Stomach (tissue), 9 donors: Measurements from ENCODE around the gene PPP1R2. TPM values are rescaled to one million over a fixed set of nuclear protein-coding genes. Genes with fewer than 3 reads are reported as not detected.
"Not testable (repeated sequence)": the region's sequence is repeated elsewhere in the genome, so short reads cannot be mapped to it uniquely, and the experiment has no call there.

Experiments
- DNase-seq, 2 donors: peaks; one replicate each; pipeline versions ENCODE4 v3.0.0 to v3.0.0-alpha.2; 2013 to 2019
- H3K27ac ChIP-seq, 5 donors: fragments of 200-600 bp in 4 of 5; sonication (generic) in 4 of 5; one replicate each; pipeline ENCODE4 v1.5.1; 2013 to 2019; ENCODE audit warnings: mild to moderate bottlenecking in 1 of 5, moderate library complexity in 1 of 5
- H3K27me3 ChIP-seq, 3 donors: fragments of 200-600 bp; sonication (generic); one replicate each; pipeline ENCODE4 v1.5.1; 2017 to 2019; ENCODE audit warnings: mixed run types in 1 of 3
- H3K36me3 ChIP-seq, 4 donors: fragments of 200-600 bp; sonication (generic); 1 replicate in 3 of 4; 2 replicates in 1 of 4; pipeline ENCODE4 v1.5.1; 2016 to 2019
- H3K4me1 ChIP-seq, 4 donors: fragments of 200-600 bp; sonication (generic); one replicate each; pipeline ENCODE4 v1.5.1; 2016 to 2019
- H3K4me3 ChIP-seq, 4 donors: fragments of 200-600 bp; sonication (generic) in 3 of 4; one replicate each; pipeline ENCODE4 v1.5.1; 2016 to 2019; ENCODE audit warnings: mild to moderate bottlenecking in 1 of 4
- H3K9me3 ChIP-seq, 4 donors: fragments of 200-600 bp; sonication (generic); one replicate each; pipeline ENCODE4 v1.5.1; 2016 to 2019
- EP300 ChIP-seq: sonication (generic); formaldehyde crosslinking; IDR thresholded peaks from one replicate; pipeline ENCODE4 v1.6.1; 2017; ENCODE audit warnings: antibody characterized with exemption
- POLR2A ChIP-seq, 4 donors: fragments of 450-650 bp; IDR thresholded peaks; one replicate each; pipeline ENCODE4 v1.6.1; 2016; ENCODE audit warnings: antibody characterized with exemption in 4 of 4, control low read depth in 2 of 4, mild to moderate bottlenecking in 1 of 4, moderate library complexity in 1 of 4
- POLR2AphosphoS5 ChIP-seq, 3 donors: sonication (generic); formaldehyde crosslinking; IDR thresholded peaks; one replicate each; pipeline ENCODE4 v1.6.1; 2016; ENCODE audit warnings: antibody characterized with exemption in 3 of 3
- WGBS, 5 donors: extraction: QIAGEN DNeasy Blood & Tissue Kit in 3 of 5; methylation state at CpG; one replicate each; pipeline versions ENCODE4 v1.1.5 to v1.1.7; 2013 to 2018; 5-methylcytosine and 5-hydroxymethylcytosine counted together
- intact Hi-C: fragments of 100-400 bp; cut with DNase I; formaldehyde crosslinking; loops from one replicate; pipeline ENCODE4 v1.15.1; 2023; ENCODE audit warnings: low total_unique reads
- polyA plus RNA-seq, 3 donors: library from polyadenylated mRNA; stranded (reverse); fragments of 200-250 nt; gene quantifications; one replicate each; pipeline ENCODE4 v1.2.3, GENCODE V29; 2013
- total RNA-seq, 5 donors: library from RNA; depleted of rRNA; stranded (reverse); fragments of >200 nt; gene quantifications; one replicate each; pipeline versions ENCODE4 v1.1.0 to v1.2.3, GENCODE V29; 2014 to 2016
- TF ChIP-seq, protein P1 (sequence below), 7 experiments: fragments of 450-650 bp in 4 of 7; fragments of 200-600 bp in 3 of 7; sonication (generic) in 3 of 7; IDR thresholded peaks; one replicate each; pipeline ENCODE4 v1.5.1; 2016 to 2019; ENCODE audit warnings: antibody characterized with exemption in 7 of 7, control low read depth in 2 of 7, mild to moderate bottlenecking in 1 of 7
- donor health status: healthy with polysubstance abuse.
- donor health status: Bipolar disorder and iron deficiency.
- donor health status: healthy.

Gene PPP1R2
- total and polyA plus RNA-seq, 8 donors, result 21.4 to 102 (median 42.9) TPM

DNA sequence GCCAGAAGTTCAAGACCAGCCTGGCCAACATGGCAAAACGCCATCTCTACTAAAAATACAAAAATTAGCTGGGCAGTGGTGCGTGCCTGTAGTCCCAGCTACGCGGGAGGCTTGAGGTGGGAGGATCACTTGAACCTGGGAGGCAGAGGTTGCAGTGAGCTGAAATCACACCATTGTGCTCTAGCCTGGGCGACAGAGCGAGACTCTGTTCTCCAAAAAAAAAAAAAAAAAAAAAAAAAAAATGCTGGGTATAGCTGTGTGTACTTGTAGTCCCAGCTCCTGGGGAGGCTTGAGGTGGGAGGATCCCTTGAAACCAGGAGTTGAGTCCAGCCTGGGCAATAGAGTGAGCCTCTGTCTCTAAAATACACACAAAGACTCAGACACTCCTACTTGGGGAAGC lies 32.0 kb downstream of the PPP1R2 start:
- Histone ChIP-seq H3K9me3 (no peaks in the 10 kb centered on the region), H3K4me3 (no peak overlapping the region), H3K36me3 (peaks cover 0 to 55% (median 38%) of the 10 kb centered on the region in 4 donors), H3K27ac (no peak overlapping the region), H3K4me1 (peaks cover 0 to 7% (median 2%) of the 10 kb centered on the region in 4 donors), H3K27me3 (no peaks in the 10 kb centered on the region)
- intact Hi-C loops, result no loop called here
- no peak for DNase-seq
- 89 to 100% (median 98%) methylated on average over 6 of the region's 6 CpGs for WGBS, 5 donors
- TF ChIP-seq, protein P1, sequence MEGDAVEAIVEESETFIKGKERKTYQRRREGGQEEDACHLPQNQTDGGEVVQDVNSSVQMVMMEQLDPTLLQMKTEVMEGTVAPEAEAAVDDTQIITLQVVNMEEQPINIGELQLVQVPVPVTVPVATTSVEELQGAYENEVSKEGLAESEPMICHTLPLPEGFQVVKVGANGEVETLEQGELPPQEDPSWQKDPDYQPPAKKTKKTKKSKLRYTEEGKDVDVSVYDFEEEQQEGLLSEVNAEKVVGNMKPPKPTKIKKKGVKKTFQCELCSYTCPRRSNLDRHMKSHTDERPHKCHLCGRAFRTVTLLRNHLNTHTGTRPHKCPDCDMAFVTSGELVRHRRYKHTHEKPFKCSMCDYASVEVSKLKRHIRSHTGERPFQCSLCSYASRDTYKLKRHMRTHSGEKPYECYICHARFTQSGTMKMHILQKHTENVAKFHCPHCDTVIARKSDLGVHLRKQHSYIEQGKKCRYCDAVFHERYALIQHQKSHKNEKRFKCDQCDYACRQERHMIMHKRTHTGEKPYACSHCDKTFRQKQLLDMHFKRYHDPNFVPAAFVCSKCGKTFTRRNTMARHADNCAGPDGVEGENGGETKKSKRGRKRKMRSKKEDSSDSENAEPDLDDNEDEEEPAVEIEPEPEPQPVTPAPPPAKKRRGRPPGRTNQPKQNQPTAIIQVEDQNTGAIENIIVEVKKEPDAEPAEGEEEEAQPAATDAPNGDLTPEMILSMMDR (IDR thresholded peaks at IDR 0.05), result no peak
- no peak for TF ChIP-seq EP300
- TF ChIP-seq POLR2AphosphoS5 (IDR thresholded peaks at IDR 0.05), result no peak
- no peak for TF ChIP-seq POLR2A (IDR thresholded peaks at IDR 0.05)

DNA sequence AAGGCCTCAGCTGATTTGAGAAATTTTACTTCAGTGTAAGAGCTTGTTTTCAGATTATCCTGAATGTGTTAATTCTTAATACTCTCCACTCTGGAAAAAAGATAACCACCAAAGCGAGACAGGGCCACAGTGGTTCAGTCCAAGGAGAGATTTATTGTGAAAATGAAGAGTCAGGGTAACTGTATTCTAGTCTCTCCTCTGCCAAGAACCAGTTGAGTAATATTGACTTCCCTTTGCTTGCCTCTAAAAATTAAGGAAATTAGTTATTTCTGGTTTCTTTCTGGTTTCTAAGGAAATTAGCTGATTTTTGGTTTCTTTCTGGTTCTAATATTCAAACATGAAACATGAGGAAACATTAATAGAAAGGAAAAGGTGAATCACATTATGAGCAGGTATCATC lies 34.9 kb downstream of the PPP1R2 start:
- Histone ChIP-seq H3K27me3 (no peaks in the 10 kb centered on the region), H3K4me1 (peaks cover 0 to 4% (median 0%) of the 10 kb centered on the region in 4 donors), H3K9me3 (no peaks in the 10 kb centered on the region), H3K27ac (no peak overlapping the region), H3K4me3 (no peak overlapping the region), H3K36me3 (peaks cover 0 to 28% (median 14%) of the 10 kb centered on the region in 4 donors)
- 82 to 94% (median 88%) methylated on average over 1 of the region's 1 CpG for WGBS, 5 donors
- intact Hi-C loops, result no loop called here
- TF ChIP-seq, protein P1 (IDR thresholded peaks at IDR 0.05), result no peak
- no peak for TF ChIP-seq EP300
- no peak for TF ChIP-seq POLR2A (IDR thresholded peaks at IDR 0.05)
- no peak for TF ChIP-seq POLR2AphosphoS5 (IDR thresholded peaks at IDR 0.05)
- DNase-seq, result no peak

DNA sequence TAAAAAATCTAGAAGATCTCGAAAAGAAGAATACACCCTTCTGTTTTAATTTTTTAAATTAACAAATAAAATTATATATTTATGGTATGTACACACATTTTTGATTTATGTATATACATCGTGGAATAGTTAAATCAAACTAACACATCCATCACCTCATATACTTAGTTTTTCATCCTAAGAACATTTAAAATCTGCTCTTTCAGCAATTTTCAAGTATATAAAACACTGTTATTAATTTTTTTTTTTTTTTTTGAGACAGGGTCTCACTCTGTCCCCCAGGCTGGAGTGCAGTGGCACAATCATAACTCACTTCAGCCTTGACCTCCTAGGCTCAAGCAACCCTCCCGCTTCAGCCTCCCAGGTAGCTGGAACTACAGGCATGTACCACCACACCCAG lies 67.5 kb downstream of the PPP1R2 start:
- H3K36me3 ChIP-seq, result no peaks in the 10 kb centered on the region
- TF ChIP-seq, protein P1 (IDR thresholded peaks at IDR 0.05), result no peak
- no peak for TF ChIP-seq EP300
- 89 to 95% (median 93%) methylated on average over 3 of the region's 3 CpGs for WGBS, 5 donors
- H3K4me3 ChIP-seq, result no peak overlapping the region
- intact Hi-C loops, result no loop called here
- H3K27me3 ChIP-seq, result no peaks in the 10 kb centered on the region
- no peak overlapping the region for H3K27ac ChIP-seq
- H3K4me1 ChIP-seq, result no peaks in the 10 kb centered on the region
- no peaks in the 10 kb centered on the region for H3K9me3 ChIP-seq
- no peak for DNase-seq

DNA sequence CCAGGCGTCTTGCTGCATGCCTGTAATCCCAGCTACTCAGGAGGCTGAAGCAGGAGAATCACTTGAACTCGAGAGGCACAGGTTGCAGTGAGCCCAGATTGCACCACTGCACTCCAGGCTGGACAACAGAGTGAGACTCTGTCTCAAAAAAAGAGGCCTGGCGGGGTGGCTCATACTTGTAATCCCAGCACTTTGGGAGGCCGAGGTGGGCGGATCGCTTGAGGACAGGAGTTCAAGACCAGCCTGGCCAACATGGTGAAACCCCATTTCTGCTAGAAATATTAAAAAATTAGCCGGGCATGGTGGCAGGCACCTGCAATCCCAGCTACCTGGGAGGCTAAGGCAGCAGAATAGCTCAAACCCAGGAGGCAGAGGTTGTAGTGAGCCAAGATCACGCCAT lies 68.0 kb downstream of the PPP1R2 start:
- H3K9me3 ChIP-seq, DNase-seq, intact Hi-C loops, H3K4me3 ChIP-seq, H3K36me3 ChIP-seq, H3K4me1 ChIP-seq, H3K27me3 ChIP-seq, H3K27ac ChIP-seq: not testable (repeated sequence)
- WGBS, 5 donors, result 79 to 91% (median 85%) methylated on average over 8 of the region's 8 CpGs

DNA sequence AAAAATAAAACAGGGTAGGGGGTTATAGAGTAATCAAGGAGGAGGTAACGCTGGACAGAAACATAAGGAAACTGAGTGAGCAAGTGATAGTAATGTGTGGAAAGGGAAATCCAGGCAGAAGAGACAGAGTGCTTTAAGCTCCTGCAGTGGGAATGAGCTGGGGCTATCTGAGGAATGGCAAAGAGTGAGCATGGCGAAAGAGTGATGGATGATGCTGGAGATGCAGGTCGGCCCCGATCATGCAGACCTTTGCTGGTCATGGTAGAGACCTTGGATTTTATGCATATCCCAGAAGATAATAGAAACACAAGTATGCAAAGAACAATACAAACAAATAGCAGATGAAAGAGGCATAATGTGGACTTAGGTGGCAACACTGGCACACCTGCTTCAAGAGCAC lies 74.3 kb downstream of the PPP1R2 start:
- H3K4me3 ChIP-seq, result no peak overlapping the region

More for the DNA sequence above, 74.3 kb downstream of the PPP1R2 start:
- Histone ChIP-seq H3K9me3 (no peaks in the 10 kb centered on the region), H3K27me3 (no peaks in the 10 kb centered on the region), H3K27ac (no peak overlapping the region), H3K4me1 (no peaks in the 10 kb centered on the region), H3K36me3 (no peaks in the 10 kb centered on the region)
- intact Hi-C loops, result no loop called here
- WGBS, 5 donors, result 87 to 97% (median 90%) methylated on average over 4 of the region's 4 CpGs
- DNase-seq, result no peak
- TF ChIP-seq POLR2A (IDR thresholded peaks at IDR 0.05), result no peak
- no peak for TF ChIP-seq POLR2AphosphoS5 (IDR thresholded peaks at IDR 0.05)
- TF ChIP-seq, protein P1 (IDR thresholded peaks at IDR 0.05), result no peak
- TF ChIP-seq EP300, result no peak
